WTC11 (cell line): ENCODE results near the gene IL25. TPM values are rescaled to one million over a fixed set of nuclear protein-coding genes. Genes with fewer than 3 reads are reported as not detected.
A peak's percentile ranks its signal among the peaks of the same experiment; 100 is the strongest.

Experiments
- ATAC-seq: fragments of 200-7000 bp; cut with Tn5 transposase; 2 replicates; pipeline ENCODE4 v1.10.0; 2021; ENCODE audit warnings: mild to moderate bottlenecking, moderate library complexity
- CTCF ChIA-PET: fragments of 300-600 bp; sonication (Branson Sonifier 250); formaldehyde crosslinking; loops from one replicate; lab custom pipeline; 2021; ENCODE audit warnings: antibody characterized with exemption; lab: Charles Lee
- POLR2A ChIA-PET: fragments of 350-600 bp; sonication (Branson Sonifier 250); formaldehyde crosslinking; loops from one replicate; lab custom pipeline; 2021; ENCODE audit warnings: antibody characterized with exemption; lab: Charles Lee
- DNase-seq: peaks from one replicate; pipeline ENCODE4 v3.0.0; 2021; ENCODE audit warnings: low spot score
- H3K27ac Mint-ChIP-seq: 2 replicates; pipeline ENCODE4 v1.8.0; 2021; ENCODE audit warnings: mixed read lengths
- H3K27me3 Mint-ChIP-seq: 2 replicates; pipeline ENCODE4 v1.8.0; 2021; ENCODE audit warnings: low read depth, mild to moderate bottlenecking, moderate library complexity, mixed read lengths
- H3K36me3 Mint-ChIP-seq: 2 replicates; pipeline ENCODE4 v1.8.0; 2021; ENCODE audit warnings: mixed read lengths
- H3K4me1 Mint-ChIP-seq: 2 replicates; pipeline ENCODE4 v1.8.0; 2022; ENCODE audit warnings: mixed read lengths
- H3K4me3 Mint-ChIP-seq: 2 replicates; pipeline ENCODE4 v1.8.0; 2021; ENCODE audit warnings: mild to moderate bottlenecking, moderate library complexity, mixed read lengths
- H3K9me3 Mint-ChIP-seq: 2 replicates; pipeline ENCODE4 v1.8.0; 2021; ENCODE audit warnings: mixed read lengths
- ATF6 ChIP-seq: sonication (generic); formaldehyde crosslinking; IDR thresholded peaks from 2 replicates; pipeline ENCODE4 v1.8.1; 2023; ENCODE audit warnings: mild to moderate bottlenecking, missing genetic modification reagents
- CTCF ChIP-seq: fragments of 200-600 bp; IDR thresholded peaks from 2 replicates; pipeline ENCODE4 v1.8.0; 2022; ENCODE audit warnings: antibody characterized with exemption
- ELF4 ChIP-seq: sonication (generic); formaldehyde crosslinking; IDR thresholded peaks from 2 replicates; pipeline ENCODE4 v1.8.1; 2022; ENCODE audit warnings: low read depth, mild to moderate bottlenecking, moderate library complexity, missing genetic modification reagents
- ERG ChIP-seq: fragments of 250-450 bp; sonication (Bioruptor Pico); IDR thresholded peaks from 2 replicates; pipeline ENCODE4 v1.8.0; 2021; ENCODE audit warnings: mild to moderate bottlenecking
- ESRRA ChIP-seq: sonication (generic); formaldehyde crosslinking; IDR thresholded peaks from 2 replicates; pipeline ENCODE4 v1.8.1; 2022; ENCODE audit warnings: mild to moderate bottlenecking, missing genetic modification reagents, borderline replicate concordance
- FOXK1 ChIP-seq: sonication (generic); formaldehyde crosslinking; IDR thresholded peaks from 2 replicates; pipeline ENCODE4 v1.8.0; 2022; ENCODE audit warnings: mild to moderate bottlenecking, moderate library complexity, missing genetic modification reagents
- FOXP4 ChIP-seq: sonication (generic); formaldehyde crosslinking; IDR thresholded peaks from 2 replicates; pipeline ENCODE4 v1.8.0; 2022; ENCODE audit warnings: mild to moderate bottlenecking, missing genetic modification reagents
- KAT7 ChIP-seq: sonication (generic); formaldehyde crosslinking; IDR thresholded peaks from 2 replicates; pipeline ENCODE4 v1.8.1; 2023; ENCODE audit warnings: missing genetic modification reagents, mild to moderate bottlenecking, borderline replicate concordance
- MYBL2 ChIP-seq: sonication (generic); formaldehyde crosslinking; IDR thresholded peaks from 2 replicates; pipeline ENCODE4 v1.8.1; 2023; ENCODE audit warnings: mild to moderate bottlenecking, moderate library complexity, missing genetic modification reagents
- NFATC4 ChIP-seq: fragments of 250-450 bp; sonication (Bioruptor Pico); IDR thresholded peaks from 2 replicates; pipeline ENCODE4 v1.9.0; 2021; ENCODE audit warnings: mild to moderate bottlenecking
- NR1H2 ChIP-seq: sonication (generic); formaldehyde crosslinking; IDR thresholded peaks from 2 replicates; pipeline ENCODE4 v1.9.0; 2021; ENCODE audit warnings: mild to moderate bottlenecking, moderate library complexity, missing genetic modification reagents
- RORB ChIP-seq: fragments of 250-450 bp; sonication (Bioruptor Pico); IDR thresholded peaks from 2 replicates; pipeline ENCODE4 v1.9.0; 2021; ENCODE audit warnings: mild to moderate bottlenecking
- SP1 ChIP-seq: sonication (generic); formaldehyde crosslinking; conservative IDR thresholded peaks from 2 replicates; pipeline ENCODE4 v1.8.1; 2022; ENCODE audit warnings: missing genetic modification reagents
- TEAD1 ChIP-seq: sonication (generic); formaldehyde crosslinking; IDR thresholded peaks from 2 replicates; pipeline ENCODE4 v1.8.0; 2022; ENCODE audit warnings: mild to moderate bottlenecking, missing genetic modification reagents
- ZNF121 ChIP-seq: sonication (generic); formaldehyde crosslinking; IDR thresholded peaks from 2 replicates; pipeline ENCODE4 v1.8.0; 2023; ENCODE audit warnings: missing genetic modification reagents
- ZNF138 ChIP-seq: sonication (generic); formaldehyde crosslinking; conservative IDR thresholded peaks from 2 replicates; pipeline ENCODE4 v1.8.1; 2022; ENCODE audit warnings: mild to moderate bottlenecking, moderate library complexity, missing genetic modification reagents
- ZNF219 ChIP-seq: sonication (generic); formaldehyde crosslinking; IDR thresholded peaks from 2 replicates; pipeline ENCODE4 v1.8.0; 2023; ENCODE audit warnings: missing genetic modification reagents, mild to moderate bottlenecking, borderline replicate concordance
- ZNF263 ChIP-seq: sonication (generic); formaldehyde crosslinking; IDR thresholded peaks from 2 replicates; pipeline ENCODE4 v1.8.1; 2022; ENCODE audit warnings: low read depth, mild to moderate bottlenecking, moderate library complexity, missing genetic modification reagents
- ZNF416 ChIP-seq: fragments of 250-450 bp; sonication (Bioruptor Pico); IDR thresholded peaks from 2 replicates; pipeline ENCODE4 v1.9.0; 2021; ENCODE audit warnings: mild to moderate bottlenecking, inconsistent platforms
- ZSCAN18 ChIP-seq: fragments of 250-450 bp; sonication (Bioruptor Pico); IDR thresholded peaks from 2 replicates; pipeline ENCODE4 v2.1.2; 2022; ENCODE audit warnings: mild to moderate bottlenecking, moderate library complexity
- total RNA-seq: library from RNA; stranded (reverse); gene quantifications from 3 replicates; pipeline ENCODE4 v1.2.3, GENCODE V29; 2021
- TF ChIP-seq, protein P1 (sequence below): sonication (generic); formaldehyde crosslinking; IDR thresholded peaks from 2 replicates; pipeline ENCODE4 v1.8.1; 2023; ENCODE audit warnings: mild to moderate bottlenecking, missing genetic modification reagents

IL25 gene
- total RNA-seq, 1 experiment from 2014 or later, result 0.24 TPM

GRCh38 chr14:23327947-23328744 lies 44.5 kb upstream of the IL25 start:
- H3K27ac Mint-ChIP-seq, result no peak overlapping the region
- no peaks in the 10 kb centered on the region for H3K9me3 Mint-ChIP-seq
- peaks cover 3% of the 10 kb centered on the region for H3K4me1 Mint-ChIP-seq
- H3K27me3 Mint-ChIP-seq, result no peaks in the 10 kb centered on the region; the same call in 1 of the 2 replicates
- peak; percentile 70 for ATAC-seq
- no peak for TF ChIP-seq ZNF416 (CRISPR knock-in tag)
- TF ChIP-seq FOXK1 (CRISPR knock-in tag), result no peak
- 0 out of 2 replicates have a peak, but pooled peaks have one; percentile 30 for TF ChIP-seq RORB (CRISPR knock-in tag)
- peak; percentile 76 for TF ChIP-seq CTCF
- TF ChIP-seq NFATC4, result 0 out of 2 replicates have a peak, but pooled peaks have one; percentile 43
- H3K36me3 Mint-ChIP-seq, result peaks cover 27% of the 10 kb centered on the region
- CTCF ChIA-PET, result interaction anchor here (0.7 to 2.7 kb wide), 9 partner anchors 25 to 259 kb away, joined by 4 to 42 read pairs (median 14); partner anchors contain the start of genes CMTM5 and SLC22A17
- peak; percentile 72 for DNase-seq
- POLR2A ChIA-PET, result interaction anchor here (0.6 to 2.5 kb wide), 4 partner anchors 18 to 52 kb away, joined by 3 to 17 read pairs (median 6); partner anchors contain the start of gene SLC22A17
- no peak overlapping the region for H3K4me3 Mint-ChIP-seq

GRCh38 chr14:23335623-23336022 lies 37.0 kb upstream of the IL25 start:
- Mint-ChIP-seq H3K4me1 (no peaks in the 10 kb centered on the region), H3K9me3 (peaks cover 51% of the 10 kb centered on the region), H3K4me3 (no peak overlapping the region), H3K27me3 (peaks cover 42% of the 10 kb centered on the region), H3K36me3 (peaks cover 12% of the 10 kb centered on the region), H3K27ac (no peak overlapping the region)
- no peak for DNase-seq
- TF ChIP-seq ZNF121 (no peak), NR1H2 (CRISPR knock-in tag) (no peak), SP1 (no peak), ELF4 (CRISPR knock-in tag) (no peak), ZNF138 (CRISPR knock-in tag) (no peak), MYBL2 (no peak), ZNF263 (CRISPR knock-in tag) (no peak), ESRRA (no peak), FOXP4 (CRISPR knock-in tag) (no peak), TEAD1 (CRISPR knock-in tag) (no peak), KAT7 (no peak), ZNF219 (CRISPR knock-in tag) (no peak), ATF6 (CRISPR knock-in tag) (no peak), ERG (no peak), ZSCAN18 (CRISPR knock-in tag) (no peak)
- TF ChIP-seq, protein P1, sequence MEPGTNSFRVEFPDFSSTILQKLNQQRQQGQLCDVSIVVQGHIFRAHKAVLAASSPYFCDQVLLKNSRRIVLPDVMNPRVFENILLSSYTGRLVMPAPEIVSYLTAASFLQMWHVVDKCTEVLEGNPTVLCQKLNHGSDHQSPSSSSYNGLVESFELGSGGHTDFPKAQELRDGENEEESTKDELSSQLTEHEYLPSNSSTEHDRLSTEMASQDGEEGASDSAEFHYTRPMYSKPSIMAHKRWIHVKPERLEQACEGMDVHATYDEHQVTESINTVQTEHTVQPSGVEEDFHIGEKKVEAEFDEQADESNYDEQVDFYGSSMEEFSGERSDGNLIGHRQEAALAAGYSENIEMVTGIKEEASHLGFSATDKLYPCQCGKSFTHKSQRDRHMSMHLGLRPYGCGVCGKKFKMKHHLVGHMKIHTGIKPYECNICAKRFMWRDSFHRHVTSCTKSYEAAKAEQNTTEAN, result no peak
- ChIA-PET POLR2A (interaction anchor here (1.1 kb wide), 1 partner anchor 16 kb away, joined by 3 read pairs; no protein-coding TSS in a partner anchor), CTCF (interaction anchor here (1.2 to 1.9 kb wide), 2 partner anchors 10 to 25 kb away, joined by 4 to 8 read pairs; no protein-coding TSS in a partner anchor)
- no peak for ATAC-seq
